ENCODE results near the gene NCK2.

The NCK2 gene

DNA sequence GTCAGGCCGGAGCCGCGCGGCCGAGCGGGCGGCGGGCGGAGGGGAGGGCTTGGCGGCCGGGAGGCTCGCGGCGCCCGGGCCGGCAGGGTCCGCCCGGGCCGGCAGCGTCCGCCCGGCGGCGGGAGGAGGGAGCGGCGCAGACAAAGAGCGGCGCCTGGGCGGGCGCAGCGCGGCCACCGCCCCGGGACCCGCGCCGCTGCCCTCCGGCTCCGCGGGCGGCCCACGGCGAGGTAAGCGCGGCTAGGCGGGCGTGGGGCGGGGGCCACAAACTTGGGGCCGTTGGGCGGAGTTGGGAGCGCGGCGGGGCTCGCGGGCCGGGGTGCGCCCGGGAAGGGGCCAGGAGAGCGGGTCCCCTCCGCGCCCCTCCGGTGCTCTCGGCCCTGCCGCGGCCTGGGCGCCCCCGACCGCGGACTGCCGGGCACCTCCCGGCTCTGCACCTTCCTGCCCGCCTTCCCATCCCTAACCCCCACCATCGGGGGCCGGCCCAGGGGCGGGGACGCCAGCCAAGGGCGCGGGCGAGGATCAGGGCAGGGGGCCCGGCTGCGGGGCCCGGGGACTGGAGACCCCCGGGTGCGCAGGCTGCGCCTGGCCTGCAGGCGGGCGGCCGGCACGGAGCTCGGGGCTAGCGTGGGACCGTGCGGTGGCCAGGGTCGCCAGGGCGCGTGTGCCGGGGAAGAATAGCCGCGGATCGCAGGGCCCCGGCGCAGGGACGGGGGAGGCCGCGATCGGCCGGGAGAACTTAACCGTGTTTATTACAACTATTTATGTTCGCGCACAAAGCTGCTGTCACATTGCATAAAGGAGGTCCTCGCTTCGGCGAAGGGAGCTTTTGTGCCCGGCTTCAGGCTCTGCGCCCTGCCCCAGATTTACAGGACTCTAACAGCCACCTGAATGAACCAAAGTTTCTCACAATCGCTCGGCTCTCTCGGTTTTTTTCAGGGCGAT, at the start of gene NCK2:
Gene NCK2, plus strand, starts transcription at position 4 of the 945 bp plus-strand sequence. CDS start 110,152 bp downstream, outside the sequence.
- peak; percentile 46 for DNase-seq (ENCODE audit: low spot score)

DNA sequence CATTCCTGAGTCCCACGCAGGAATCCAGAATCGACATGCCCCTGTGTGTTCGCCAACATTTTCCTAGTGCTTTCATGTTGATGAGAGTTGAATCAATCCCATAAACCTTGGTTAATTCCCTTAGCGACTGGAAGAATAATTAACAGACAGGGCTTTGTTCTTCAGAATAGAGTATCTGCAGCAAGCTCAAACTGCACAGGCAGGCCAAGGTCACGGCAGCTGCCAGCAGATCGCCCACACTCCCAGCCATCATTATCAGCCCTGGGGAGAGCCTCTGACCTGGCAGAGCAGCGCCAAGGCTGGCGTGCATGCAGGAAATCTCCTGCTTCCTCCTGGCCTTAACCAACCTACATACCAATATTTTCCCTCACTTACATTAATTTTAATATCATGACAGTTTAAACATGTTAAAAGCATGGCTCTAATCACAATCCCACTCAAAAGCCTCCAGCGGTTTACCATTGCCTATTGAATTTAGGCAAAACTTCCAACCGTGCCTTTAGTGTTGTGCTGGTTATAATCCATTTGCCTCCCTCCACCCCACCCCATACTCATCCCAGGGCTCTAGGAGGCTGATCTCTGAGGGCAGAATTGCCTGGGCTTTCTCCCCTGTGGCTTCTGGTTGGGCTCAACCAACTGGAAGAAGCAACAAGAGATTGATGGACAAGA, 46.8 kb upstream of the NCK2 start:
- DNase-seq (ENCODE audit: low spot score) = no peak

DNA sequence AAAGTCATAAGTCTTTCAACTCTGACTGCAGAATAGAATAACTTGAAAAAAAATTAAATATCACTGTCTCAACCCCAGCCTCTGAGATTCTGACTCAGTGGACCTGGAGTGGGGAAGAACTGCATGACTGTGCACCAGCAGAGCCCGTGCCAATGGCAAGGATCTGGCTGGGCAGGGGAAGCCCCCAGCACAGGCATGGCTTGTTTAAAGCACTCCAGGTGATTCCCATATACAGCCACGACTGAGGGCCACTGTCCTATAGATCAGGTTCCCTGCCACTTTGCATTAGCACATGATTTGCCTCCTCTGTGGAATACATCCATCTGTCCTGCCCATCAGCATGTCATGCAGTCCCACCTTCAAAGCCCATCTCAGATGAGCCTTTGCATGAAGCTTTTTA, 45.9 kb upstream of the NCK2 start:
- no peak for DNase-seq (ENCODE audit: low spot score)

DNA sequence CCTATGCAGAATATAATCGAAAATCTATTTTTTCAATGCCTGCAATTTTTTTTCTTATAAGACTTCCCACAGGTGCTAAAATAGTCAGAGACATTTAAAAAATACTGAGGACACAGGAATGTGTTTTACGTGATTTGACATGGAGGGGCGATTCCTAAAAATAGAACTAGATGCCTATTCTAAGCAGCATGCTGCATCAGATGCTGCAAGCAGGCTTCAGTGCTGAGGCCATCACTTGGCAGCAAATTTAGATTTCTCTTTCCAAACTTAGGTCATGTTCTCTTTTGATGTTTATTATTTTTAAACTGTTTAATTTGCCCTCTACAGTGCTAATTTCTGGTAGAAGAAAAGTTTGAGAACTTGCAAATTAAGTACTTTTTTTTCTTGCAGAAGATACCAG, 43.7 kb upstream of the NCK2 start:
- no peak for DNase-seq (ENCODE audit: low spot score)

DNA sequence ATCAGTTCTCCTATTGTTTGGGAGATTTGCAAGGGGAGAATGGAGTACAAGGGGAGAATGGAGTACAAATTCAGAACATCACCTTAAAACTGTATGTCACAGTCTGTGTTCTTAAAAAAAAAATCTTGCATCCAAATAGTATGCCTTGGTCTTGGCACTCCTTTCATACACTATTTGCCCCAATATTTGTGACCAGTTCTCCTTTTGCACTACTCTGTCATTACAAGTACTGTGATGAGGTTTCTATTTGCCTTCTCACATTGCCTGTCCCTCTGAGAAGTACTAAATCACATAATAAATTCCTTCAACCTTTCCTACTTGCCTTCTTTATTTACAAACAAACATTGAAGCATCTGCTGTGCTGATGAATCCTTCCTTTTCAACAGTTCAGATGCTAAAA, 36.0 kb upstream of the NCK2 start:
- DNase-seq (ENCODE audit: low spot score) = no peak

DNA sequence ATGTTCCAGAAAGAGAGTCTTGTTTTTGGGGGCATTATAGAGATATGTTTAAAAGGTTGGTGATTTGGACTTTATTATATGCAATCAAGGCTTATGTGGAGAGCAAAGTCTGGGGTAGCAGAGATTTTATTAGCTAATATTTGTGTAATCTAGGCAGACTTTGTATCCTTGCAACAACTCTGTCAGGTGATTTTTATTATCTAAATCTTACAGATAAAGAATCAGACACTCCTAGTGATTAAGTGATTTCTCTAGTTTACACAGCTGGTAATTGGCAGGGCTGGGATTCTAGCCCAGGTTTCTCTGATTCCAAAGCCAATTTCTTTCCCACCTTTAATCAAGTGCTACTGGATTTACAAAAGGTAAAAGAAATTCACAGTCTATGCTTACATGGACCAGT, 33.3 kb upstream of the NCK2 start:
- DNase-seq (ENCODE audit: low spot score) = no peak

DNA sequence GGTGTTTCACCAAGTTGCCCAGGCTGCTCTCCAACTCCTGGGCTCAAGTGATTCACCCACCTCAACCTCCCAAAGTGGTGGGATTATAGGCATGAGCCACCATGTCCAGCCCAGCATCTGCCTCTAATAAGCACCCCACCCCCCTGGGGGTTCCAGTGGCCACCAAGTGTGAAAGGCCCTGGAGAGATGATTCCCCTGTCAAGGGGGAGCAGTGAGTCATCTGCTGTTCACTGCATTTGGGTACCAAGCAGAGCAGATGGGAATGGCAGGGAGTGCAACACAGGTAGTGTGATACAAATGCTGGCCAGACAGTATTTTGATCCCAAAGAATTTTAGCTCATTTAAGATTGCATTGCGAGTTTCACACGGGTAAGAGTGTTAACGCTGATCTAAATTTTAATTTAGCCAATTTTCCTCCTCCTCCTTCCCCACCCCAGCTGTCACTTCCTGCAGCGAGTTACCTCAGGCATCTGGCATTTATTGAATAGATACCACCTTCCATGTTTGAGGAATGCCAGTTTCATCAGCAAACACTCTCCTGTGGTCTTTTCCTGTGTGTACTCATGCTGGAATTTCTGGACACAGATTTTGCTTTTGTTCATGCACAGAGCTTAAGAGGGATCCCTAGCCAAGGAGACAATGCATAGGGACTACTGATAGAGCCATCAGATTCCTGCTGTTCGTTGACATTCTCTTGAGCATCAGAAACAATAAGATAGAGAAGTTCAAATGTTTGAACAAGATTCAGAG, 32.4 kb upstream of the NCK2 start:
- DNase-seq (ENCODE audit: low spot score) = peak; percentile 10

DNA sequence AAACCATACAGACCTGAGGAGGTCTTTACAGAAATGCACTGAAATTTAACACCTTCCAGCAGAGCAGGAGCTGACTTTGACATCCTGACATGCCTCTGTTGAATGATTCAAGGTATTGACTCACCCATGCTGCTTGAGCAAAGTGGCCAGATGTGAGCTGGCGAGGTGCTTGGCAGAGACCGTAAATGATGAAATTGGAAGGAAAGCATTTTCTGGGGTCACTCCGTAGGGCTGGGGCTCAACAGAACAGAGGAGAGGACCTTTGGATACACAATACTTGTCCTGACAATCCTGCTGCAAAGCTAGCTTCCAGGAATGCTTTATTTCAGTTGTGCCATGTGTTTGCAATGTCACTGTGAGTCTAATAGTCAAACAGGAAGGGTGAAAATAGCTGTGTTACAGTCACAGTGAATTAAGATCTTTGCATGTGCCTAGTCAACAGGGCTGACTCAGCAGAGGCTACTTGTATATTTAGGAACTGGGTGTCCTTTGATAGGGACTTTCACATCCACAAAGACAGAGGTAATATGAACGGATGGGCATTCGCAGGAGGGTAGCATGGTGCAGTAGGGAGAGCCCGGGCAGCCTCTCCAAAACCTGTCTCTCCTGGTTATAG, 31.6 kb upstream of the NCK2 start:
- DNase-seq (ENCODE audit: low spot score) = no peak

DNA sequence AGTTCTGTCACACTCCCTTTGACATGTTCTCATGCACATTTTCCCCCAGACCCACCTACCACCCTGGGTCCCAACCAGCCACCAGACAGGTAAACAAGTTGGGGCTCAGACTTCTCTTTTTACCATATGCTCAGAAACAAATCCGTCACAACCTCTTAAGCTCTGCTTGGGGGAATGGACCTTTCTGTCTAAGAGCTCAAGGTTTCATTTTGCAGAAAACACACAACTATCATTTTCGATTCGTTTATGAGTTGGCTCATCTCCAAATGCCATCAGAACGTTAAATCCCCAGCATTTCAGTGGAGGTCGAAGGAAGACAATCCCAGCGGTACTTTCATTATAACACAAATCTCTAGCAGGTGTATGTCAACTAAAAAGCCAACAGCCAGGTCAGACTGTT, 30.6 kb upstream of the NCK2 start:
- DNase-seq (ENCODE audit: low spot score) = no peak

DNA sequence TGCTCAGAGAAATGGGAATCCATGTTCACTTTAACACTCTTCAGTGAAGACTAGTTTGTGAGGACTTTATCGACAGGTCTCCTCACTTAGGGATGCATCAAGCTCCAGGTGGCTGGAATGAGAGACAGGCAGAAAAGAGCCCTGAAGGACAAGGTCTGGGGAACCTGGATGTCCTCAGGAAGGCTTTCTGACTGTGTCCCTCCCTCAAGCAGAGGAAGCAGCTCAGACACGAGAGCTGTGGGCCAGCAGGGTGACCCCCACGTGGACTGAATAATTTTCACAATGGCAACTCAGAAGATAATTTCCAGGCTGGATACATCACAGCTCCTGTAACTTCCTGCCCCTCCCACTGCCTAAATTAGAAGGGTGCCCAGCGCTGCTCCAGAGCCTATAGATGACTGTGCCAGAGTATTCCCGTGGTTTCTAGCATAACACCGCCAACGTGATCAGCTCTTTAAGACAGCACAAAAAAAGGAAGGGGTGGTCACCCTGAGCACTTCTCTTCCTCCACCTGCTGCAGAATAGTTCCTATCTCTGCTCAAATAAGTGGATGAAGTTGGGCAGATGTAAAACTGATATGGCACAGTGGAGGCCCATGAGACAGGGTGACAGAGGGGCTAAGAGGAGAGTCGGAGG, 25.7 kb upstream of the NCK2 start:
- DNase-seq (ENCODE audit: low spot score) = no peak

DNA sequence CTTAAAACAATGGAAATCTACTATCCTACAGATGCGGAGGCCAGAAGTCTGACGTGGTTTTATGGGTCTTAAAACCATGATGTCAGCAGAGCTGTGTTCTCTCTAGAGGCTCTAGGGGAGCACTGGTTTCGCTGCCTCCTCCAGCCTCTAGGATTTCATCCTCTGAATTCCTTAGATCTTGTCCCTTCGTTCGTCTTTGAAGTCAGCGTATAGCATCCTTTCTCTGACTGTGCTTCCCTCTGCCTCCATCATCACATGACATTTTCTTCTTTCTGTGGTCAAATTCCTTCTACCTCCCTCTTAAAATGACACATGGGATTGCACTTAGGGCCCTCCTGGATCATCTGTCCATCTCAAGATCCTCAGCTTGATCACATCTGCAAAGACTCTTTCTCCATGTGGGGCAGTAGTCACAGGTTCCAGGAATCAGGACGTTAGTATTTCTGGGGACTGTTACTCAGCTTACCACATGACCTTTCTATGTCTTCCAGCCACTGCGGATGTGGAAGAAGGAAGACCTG, 22.7 kb upstream of the NCK2 start:
- DNase-seq (ENCODE audit: low spot score) = no peak

DNA sequence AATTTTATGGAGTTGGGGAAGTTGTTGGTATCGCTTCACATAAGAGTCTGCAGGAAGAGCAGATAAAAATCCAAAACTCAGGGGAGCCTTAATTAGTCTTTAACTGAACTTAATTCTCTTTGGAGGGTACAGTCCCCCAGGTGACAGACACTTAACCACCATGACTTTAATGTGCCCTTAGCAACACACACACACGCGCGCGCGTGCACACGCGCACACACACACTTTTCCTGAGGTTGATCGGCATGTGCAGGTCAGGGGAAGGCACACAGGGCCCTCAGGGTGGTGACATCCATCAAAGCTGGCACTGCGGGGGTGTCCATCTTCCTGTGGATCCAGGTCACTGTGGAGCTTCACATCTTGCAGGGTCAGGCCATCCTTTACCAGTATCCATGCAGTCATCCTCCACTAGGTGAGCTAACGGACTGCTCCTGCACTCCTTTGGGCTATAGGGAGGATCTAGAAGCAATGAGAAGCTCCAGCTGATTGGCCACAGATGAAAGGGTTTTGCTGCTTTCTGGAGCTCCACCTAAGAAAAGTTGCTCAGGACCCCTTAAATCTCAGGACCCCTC, 21.9 kb upstream of the NCK2 start:
- no peak for DNase-seq (ENCODE audit: low spot score)

DNA sequence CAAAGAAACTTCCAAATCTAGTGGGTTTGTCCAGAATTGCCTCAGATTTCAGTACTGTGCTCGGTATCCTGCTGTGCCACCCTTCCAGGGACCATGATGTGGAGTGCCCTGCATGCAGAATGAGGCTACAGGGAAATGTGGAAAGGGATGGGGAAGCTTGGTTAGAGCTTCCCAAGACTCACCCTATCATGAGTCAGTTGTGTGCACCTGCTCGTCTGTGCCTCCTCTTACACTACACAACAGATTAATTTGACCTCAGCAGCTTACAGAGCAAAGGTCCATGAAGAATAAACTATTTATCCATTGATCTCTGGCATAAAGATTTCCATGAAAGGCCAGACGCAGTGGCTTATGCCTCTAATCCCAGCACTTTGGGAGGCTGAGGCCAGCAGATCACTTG, 21.3 kb upstream of the NCK2 start:
- no peak for DNase-seq (ENCODE audit: low spot score)

DNA sequence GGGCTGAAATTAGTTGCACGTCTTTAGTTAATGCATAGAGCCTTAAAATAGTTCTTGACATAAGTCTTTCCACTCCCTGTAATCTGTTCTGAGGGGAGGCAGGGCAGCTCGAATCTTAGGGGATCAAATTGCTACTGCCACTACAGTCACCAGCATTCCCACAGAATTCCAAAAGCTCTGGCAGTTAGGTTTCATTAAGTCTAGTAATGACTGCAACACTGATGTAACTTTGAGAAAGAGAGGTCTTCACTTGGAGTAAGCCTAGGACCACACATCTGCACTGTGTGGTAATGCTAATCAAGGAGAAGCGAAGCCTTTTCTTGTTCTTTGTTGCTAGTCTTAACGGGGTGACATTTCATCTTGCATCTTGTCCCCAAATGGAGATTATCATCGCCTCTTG, 19.3 kb upstream of the NCK2 start:
- DNase-seq (ENCODE audit: low spot score) = no peak

DNA sequence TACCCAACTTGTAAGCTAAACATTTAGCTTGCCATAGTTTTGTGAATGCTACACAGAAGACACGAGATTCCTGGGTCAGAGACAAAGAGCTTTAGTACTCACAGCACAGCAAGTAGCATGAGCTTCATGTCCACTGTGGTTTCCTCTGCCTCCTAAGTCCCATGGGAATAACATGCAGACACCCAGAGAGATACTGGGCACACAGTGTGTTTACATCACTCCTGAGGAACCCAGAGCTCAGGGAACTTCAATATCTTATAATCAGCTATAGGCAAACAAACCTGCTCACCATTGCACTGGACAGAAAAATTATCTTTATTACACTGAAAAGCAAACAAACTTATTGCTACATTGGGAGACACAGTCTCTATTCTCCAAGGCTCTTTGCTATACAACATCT, 14.5 kb upstream of the NCK2 start:
- DNase-seq (ENCODE audit: low spot score) = no peak

DNA sequence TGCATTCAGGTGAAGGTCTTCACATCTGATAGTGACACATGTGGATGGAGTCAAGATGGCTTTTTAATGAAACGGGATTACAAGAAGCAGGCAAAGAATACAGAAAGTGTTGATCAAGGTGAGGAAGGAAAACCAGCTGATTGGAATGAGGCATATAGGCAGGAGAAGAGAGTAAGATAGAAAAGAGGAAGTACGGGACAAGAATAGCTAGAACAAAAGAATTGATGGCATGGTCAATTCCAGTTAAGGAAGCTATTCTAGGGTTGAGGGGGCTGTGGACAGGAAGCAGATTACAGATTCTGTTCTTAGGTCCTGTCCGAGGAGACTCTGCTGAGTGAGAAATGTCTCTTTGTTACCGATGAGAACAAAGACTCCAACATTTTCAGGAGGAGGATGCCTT, 13.2 kb upstream of the NCK2 start:
- DNase-seq (ENCODE audit: low spot score) = no peak

DNA sequence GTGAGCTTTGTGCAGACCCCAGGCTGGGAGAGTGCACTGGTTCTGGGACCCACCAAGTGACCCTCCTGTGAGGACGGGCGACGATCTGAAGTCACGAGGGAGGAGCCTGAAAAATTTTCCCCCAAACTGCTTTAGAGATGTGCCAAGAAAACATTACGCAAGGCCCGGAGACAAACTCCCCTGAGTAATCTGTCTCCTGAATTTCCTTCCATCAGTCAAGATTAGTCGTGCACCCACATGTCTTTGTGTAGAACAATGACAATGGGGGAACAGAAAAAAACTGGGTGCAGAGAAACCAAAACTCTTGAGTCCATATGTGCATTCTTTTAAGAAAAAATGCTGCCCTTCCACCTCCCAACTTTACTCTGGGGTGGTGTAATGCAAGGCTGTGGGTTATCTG, 12.6 kb upstream of the NCK2 start:
- DNase-seq (ENCODE audit: low spot score) = no peak

DNA sequence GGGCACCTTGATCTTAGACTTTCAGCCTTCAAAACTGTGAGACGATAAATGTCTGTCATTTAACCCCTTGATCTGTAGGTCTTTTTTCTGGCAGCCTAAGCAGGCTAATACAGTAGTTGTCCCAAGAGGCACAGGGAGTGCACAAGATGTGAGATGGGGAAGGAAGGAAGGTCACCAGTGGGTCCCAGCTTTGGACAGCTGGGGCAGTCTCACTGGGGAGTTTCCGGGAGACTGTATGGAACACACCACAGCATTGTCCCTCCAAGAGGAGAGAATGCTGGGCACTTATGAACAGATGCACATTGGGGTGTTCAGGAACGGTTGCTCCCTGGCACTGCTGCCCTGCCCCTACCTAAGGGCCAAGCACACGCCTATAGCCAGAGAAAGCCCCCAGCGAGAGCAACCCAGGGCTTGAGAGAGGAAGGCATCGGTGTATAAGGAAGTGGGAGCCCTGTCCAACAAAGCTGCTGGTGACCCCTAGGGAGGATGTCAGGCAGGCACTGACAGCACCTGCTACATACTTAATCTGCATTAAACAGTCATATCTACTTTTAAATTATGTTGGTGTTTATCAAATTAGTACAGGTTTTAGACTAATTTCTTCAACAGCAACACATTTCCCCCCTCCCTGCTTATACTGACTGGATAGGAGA, 11.6 kb upstream of the NCK2 start:
- DNase-seq (ENCODE audit: low spot score) = no peak

DNA sequence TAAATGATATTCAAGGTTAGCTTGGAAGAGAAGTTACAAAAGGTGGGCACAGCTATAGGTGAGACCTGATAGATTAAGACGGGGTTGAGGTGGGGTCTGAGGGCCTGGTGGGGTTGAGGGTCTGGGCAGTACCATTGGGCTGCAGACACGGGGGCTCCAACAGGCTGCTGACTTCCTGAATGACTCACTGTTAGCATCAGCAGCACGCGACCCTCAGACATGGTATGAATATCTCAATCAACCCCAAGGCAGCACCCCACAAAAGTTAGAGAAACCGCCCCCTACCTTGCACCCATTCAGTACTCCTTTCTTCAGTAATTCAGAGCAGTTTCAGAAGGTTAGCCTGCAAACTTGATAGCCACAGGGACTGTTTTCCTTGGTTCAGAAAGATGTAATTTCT, 10.8 kb upstream of the NCK2 start:
- no peak for DNase-seq (ENCODE audit: low spot score)

DNA sequence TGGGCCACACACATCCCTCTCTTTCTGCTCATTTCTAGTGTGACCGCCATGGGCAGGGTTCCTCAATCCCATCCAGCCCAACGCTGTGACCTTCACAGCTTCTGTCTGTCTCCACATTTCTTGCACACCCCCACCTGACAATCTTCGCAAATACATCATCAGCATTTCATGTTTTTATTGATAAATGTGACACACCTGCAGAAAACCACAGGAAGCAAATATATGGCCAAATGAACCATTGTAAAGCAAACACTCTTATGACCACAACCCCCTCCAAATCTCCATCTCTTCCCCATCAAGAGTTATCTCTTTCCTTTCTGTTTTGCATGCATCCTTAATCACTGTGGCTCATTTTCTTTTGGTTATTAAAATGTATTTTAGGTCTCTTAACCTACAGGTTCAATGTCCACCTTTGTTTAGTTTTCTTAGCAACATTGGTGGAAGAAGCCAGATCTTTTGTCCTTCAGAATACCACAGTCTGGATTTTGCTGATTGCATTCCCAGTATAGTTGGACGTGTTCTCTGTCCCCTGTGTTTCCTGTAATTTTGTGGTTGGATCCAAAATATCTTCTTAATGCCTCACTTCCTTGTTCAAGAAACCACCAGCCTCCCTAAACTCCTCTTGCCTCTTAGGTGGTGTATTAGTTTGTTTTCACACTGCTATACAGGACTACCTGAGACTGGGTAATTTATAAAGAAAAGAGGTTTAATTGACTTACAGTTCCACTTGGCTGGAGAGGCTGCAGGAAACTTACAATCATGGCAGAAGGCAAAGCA, 9.8 kb upstream of the NCK2 start:
- DNase-seq (ENCODE audit: low spot score) = no peak
